ENCODE results near the gene ZNF827.

Gene ZNF827

GRCh38 chr4:145936142-145936996 is 2.3 kb downstream of the ZNF827 start (continued):
- TF ChIP-seq, protein P1, sequence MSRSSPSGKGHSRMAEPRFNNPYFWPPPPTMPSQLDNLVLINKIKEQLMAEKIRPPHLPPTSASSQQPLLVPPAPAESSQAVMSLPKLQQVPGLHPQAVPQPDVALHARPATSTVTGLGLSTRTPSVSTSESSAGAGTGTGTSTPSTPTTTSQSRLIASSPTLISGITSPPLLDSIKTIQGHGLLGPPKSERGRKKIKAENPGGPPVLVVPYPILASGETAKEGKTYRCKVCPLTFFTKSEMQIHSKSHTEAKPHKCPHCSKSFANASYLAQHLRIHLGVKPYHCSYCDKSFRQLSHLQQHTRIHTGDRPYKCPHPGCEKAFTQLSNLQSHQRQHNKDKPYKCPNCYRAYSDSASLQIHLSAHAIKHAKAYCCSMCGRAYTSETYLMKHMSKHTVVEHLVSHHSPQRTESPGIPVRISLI (tag by site-specific recombination; IDR thresholded peaks at IDR 0.05), result peak; percentile 51
- TF ChIP-seq ZNF677 (tag by site-specific recombination; IDR thresholded peaks at IDR 0.05), result no peak
- TF ChIP-seq ZNF433 (tag by site-specific recombination; IDR thresholded peaks at IDR 0.05; ENCODE audit: low read depth), result no peak

DNA sequence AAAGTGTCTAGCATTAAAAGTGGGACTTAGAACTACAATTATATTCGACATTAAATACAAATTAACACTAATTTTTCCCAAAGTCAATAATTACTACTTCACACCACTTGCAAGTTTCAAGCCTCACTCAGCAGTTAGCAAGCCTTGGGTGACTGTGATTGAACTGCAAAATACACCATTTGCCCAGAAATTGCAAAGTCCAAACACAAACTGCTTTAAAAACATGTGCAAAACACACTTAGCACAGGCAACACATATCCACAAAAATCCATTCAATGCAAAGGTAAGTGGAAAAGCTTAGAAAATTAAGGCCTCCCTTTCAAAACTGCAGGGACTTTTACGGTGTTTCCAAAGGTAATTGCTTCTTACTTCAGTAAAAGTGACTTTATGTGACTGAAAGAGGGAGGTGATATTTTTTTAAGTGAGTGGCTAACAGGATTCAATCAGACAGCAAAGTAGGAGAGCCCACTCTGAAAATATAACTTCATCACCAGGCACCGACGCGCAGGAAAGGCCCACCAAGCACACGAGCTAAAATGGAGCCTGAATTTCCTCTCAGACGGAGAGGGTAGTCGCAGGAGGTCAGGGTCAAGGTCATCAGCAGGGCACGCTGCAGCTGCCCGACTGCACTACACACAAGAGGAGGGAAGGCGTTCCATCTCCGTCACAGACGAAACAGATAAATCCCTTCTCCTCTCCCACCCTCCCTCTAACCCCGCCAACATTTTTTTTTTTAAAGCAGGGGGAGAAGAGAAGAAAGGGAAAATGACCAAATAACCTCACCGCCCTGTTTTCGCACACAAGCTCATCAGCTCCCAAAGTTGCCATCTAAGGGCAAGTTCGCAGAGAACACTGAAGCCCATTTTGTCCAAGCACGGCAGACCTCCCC is 3.1 kb downstream of the ZNF827 start:
- H3K36me3 ChIP-seq (ENCODE audit: control insufficient read depth in 2 of 2, insufficient read depth in 1 of 2, low read length in 2 of 2), result no peaks in the 10 kb centered on the region
- peak overlapping the region; percentile 98 for H3K27ac ChIP-seq (ENCODE audit: extremely low read depth, low read depth, low read length)
- H3K9me3 ChIP-seq (ENCODE audit: control insufficient read depth, insufficient read depth, low read depth, low read length), result no peaks in the 10 kb centered on the region
- ChIA-PET POLR2A (interaction anchor here (1.0 kb wide), 1 partner anchor 59 kb away, joined by 3 read pairs; no protein-coding TSS in a partner anchor), CTCF (interaction anchor here (0.6 kb wide), 1 partner anchor 425 kb away, joined by 3 read pairs; no protein-coding TSS in a partner anchor)
- H3K4me3 ChIP-seq (ENCODE audit: low read depth, low read length), result peak overlapping the region; percentile 67
- peaks cover 11% of the 10 kb centered on the region for H3K4me1 ChIP-seq (ENCODE audit: control insufficient read depth, insufficient read depth, low read length)
- TF ChIP-seq BCL11A (tag by site-specific recombination; IDR thresholded peaks at IDR 0.05; ENCODE audit: low read depth) (0 out of 2 replicates have a peak, but pooled peaks have one; percentile 13), ZNF654 (tag by site-specific recombination; IDR thresholded peaks at IDR 0.05; ENCODE audit: low read depth) (no peak), ZNF623 (tag by site-specific recombination; IDR thresholded peaks at IDR 0.05) (no peak), ZFP3 (tag by site-specific recombination; IDR thresholded peaks at IDR 0.05; ENCODE audit: low read depth) (no peak), SP2 (tag by site-specific recombination; IDR thresholded peaks at IDR 0.05) (no peak), PRDM1 (tag by site-specific recombination; IDR thresholded peaks at IDR 0.05) (peak; percentile 42; the same call in 1 of the 2 replicates), ZEB2 (tag by site-specific recombination; IDR thresholded peaks at IDR 0.05) (no peak), MYNN (tag by site-specific recombination; IDR thresholded peaks at IDR 0.05; ENCODE audit: borderline replicate concordance) (peak; percentile 73), ZNF843 (tag by site-specific recombination; IDR thresholded peaks at IDR 0.05) (0 out of 2 replicates have a peak, but pooled peaks have one; percentile 16), ZSCAN4 (tag by site-specific recombination; IDR thresholded peaks at IDR 0.05) (no peak), ZNF704 (tag by site-specific recombination; IDR thresholded peaks at IDR 0.05) (no peak), ZBTB26 (tag by site-specific recombination; optimal IDR thresholded peaks at IDR 0.05) (no peak), SP7 (tag by site-specific recombination; IDR thresholded peaks at IDR 0.05) (peak; percentile 37; the same call in 1 of the 2 replicates), SETDB1 (IDR thresholded peaks at IDR 0.05; ENCODE audit: insufficient read length, low read length) (no peak), ZNF768 (tag by site-specific recombination; IDR thresholded peaks at IDR 0.05) (no peak), GLIS2 (tag by site-specific recombination; IDR thresholded peaks at IDR 0.05) (peak; percentile 33; the same call in 1 of the 2 replicates), ZNF514 (tag by site-specific recombination; IDR thresholded peaks at IDR 0.05) (no peak), ZNF621 (tag by site-specific recombination; IDR thresholded peaks at IDR 0.05) (no peak), PRDM6 (tag by site-specific recombination; IDR thresholded peaks at IDR 0.05) (peak; percentile 71)
- TF ChIP-seq, protein P2, sequence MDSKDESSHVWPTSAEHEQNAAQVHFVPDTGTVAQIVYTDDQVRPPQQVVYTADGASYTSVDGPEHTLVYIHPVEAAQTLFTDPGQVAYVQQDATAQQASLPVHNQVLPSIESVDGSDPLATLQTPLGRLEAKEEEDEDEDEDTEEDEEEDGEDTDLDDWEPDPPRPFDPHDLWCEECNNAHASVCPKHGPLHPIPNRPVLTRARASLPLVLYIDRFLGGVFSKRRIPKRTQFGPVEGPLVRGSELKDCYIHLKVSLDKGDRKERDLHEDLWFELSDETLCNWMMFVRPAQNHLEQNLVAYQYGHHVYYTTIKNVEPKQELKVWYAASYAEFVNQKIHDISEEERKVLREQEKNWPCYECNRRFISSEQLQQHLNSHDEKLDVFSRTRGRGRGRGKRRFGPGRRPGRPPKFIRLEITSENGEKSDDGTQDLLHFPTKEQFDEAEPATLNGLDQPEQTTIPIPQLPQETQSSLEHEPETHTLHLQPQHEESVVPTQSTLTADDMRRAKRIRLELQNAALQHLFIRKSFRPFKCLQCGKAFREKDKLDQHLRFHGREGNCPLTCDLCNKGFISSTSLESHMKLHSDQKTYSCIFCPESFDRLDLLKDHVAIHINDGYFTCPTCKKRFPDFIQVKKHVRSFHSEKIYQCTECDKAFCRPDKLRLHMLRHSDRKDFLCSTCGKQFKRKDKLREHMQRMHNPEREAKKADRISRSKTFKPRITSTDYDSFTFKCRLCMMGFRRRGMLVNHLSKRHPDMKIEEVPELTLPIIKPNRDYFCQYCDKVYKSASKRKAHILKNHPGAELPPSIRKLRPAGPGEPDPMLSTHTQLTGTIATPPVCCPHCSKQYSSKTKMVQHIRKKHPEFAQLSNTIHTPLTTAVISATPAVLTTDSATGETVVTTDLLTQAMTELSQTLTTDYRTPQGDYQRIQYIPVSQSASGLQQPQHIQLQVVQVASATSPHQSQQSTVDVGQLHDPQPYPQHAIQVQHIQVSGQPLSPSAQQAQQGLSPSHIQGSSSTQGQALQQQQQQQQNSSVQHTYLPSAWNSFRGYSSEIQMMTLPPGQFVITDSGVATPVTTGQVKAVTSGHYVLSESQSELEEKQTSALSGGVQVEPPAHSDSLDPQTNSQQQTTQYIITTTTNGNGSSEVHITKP (tag by site-specific recombination; IDR thresholded peaks at IDR 0.05), result peak; percentile 15; the same call in 1 of the 2 replicates

Data from HEK293 (cell line).